Liver (tissue), 9 donors: ENCODE results near the gene ADK. TPM values are rescaled to one million over a fixed set of nuclear protein-coding genes. Genes with fewer than 3 reads are reported as not detected.

Experiments
- DNase-seq: peaks from one replicate; pipeline ENCODE4 v3.0.0-alpha.2; 2017; ENCODE audit warnings: low spot score
- H3K27ac ChIP-seq, 2 donors: one replicate each; pipeline ENCODE4 v1.7.0; 2013; ENCODE audit warnings: inconsistent platforms in 2 of 2, low read length in 2 of 2, control low read depth in 1 of 2, low read depth in 1 of 2, mild to moderate bottlenecking in 1 of 2
- H3K27me3 ChIP-seq, 4 donors: one replicate each; pipeline versions ENCODE4 v1.6.1 to v1.7.0; 2013; ENCODE audit warnings: low read length in 3 of 4, inconsistent platforms in 1 of 4, mild to moderate bottlenecking in 1 of 4, moderate library complexity in 1 of 4; ENCODE audit not compliant: control insufficient read depth in 4 of 4, insufficient read depth in 4 of 4
- H3K36me3 ChIP-seq, 4 donors: one replicate each; pipeline versions ENCODE4 v1.6.1 to v1.7.0; 2013; ENCODE audit warnings: low read length in 3 of 4, mild to moderate bottlenecking in 3 of 4, low read depth in 1 of 4, moderate library complexity in 1 of 4; ENCODE audit not compliant: control insufficient read depth in 4 of 4, insufficient read depth in 3 of 4
- H3K4me1 ChIP-seq, 4 donors: one replicate each; pipeline versions ENCODE4 v1.6.1 to v1.7.0; 2013; ENCODE audit warnings: low read length in 3 of 4, mild to moderate bottlenecking in 3 of 4, moderate library complexity in 1 of 4; ENCODE audit not compliant: control insufficient read depth in 4 of 4, insufficient read depth in 4 of 4
- H3K4me3 ChIP-seq, 3 donors: one replicate each; pipeline versions ENCODE4 v1.6.1 to v1.7.0; 2013; ENCODE audit warnings: low read length in 3 of 3, control low read depth in 1 of 3, low read depth in 1 of 3, mild to moderate bottlenecking in 1 of 3
- H3K9ac ChIP-seq, 2 donors: one replicate each; pipeline ENCODE4 v1.7.0; 2013; ENCODE audit warnings: low read length in 2 of 2, mild to moderate bottlenecking in 2 of 2, moderate library complexity in 2 of 2, control low read depth in 1 of 2, low read depth in 1 of 2
- H3K9me3 ChIP-seq, 4 donors: one replicate each; pipeline versions ENCODE4 v1.6.1 to v1.7.0; 2013; ENCODE audit warnings: low read length in 3 of 4; ENCODE audit not compliant: control insufficient read depth in 4 of 4
- EGR1 ChIP-seq, 2 donors: IDR thresholded peaks; 2 replicates each; pipeline ENCODE4 v1.6.1; 2016 to 2018; ENCODE audit warnings: antibody characterized with exemption in 2 of 2, low read depth in 2 of 2
- FOXA1 ChIP-seq: IDR thresholded peaks from 2 replicates; pipeline ENCODE4 v1.6.1; 2016; ENCODE audit warnings: antibody characterized with exemption
- FOXA2 ChIP-seq: IDR thresholded peaks from 2 replicates; pipeline ENCODE4 v1.6.1; 2016; ENCODE audit warnings: antibody characterized with exemption
- GABPA ChIP-seq, 2 donors: IDR thresholded peaks in 1 of 2; conservative IDR thresholded peaks in 1 of 2; 2 replicates each; pipeline ENCODE4 v1.6.1; 2016; ENCODE audit warnings: antibody characterized with exemption in 2 of 2, mild to moderate bottlenecking in 1 of 2, moderate library complexity in 1 of 2
- HNF4A ChIP-seq, 2 donors: conservative IDR thresholded peaks; 2 replicates each; pipeline ENCODE4 v1.6.1; 2016; ENCODE audit warnings: antibody characterized with exemption in 2 of 2, mild to moderate bottlenecking in 2 of 2
- HNF4G ChIP-seq: IDR thresholded peaks from 2 replicates; pipeline ENCODE4 v1.6.1; 2016; ENCODE audit warnings: antibody characterized with exemption
- JUND ChIP-seq, 2 donors: IDR thresholded peaks; 2 replicates each; pipeline ENCODE4 v1.6.1; 2016; ENCODE audit warnings: antibody characterized with exemption in 2 of 2
- NR2F2 ChIP-seq: IDR thresholded peaks from 2 replicates; pipeline ENCODE4 v1.6.1; 2016; ENCODE audit warnings: antibody characterized with exemption
- RAD21 ChIP-seq, 2 donors: IDR thresholded peaks; 2 replicates each; pipeline ENCODE4 v1.6.1; 2016; ENCODE audit warnings: antibody characterized with exemption in 2 of 2, mild to moderate bottlenecking in 2 of 2
- RXRA ChIP-seq, 2 donors: IDR thresholded peaks; 2 replicates each; pipeline ENCODE4 v1.6.1; 2017 to 2018; ENCODE audit warnings: antibody characterized with exemption in 2 of 2, mild to moderate bottlenecking in 1 of 2
- SP1 ChIP-seq: IDR thresholded peaks from 2 replicates; pipeline ENCODE4 v1.6.1; 2018; ENCODE audit warnings: antibody characterized with exemption, mild to moderate bottlenecking
- TAF1 ChIP-seq: conservative IDR thresholded peaks from 2 replicates; pipeline ENCODE4 v1.6.1; 2016; ENCODE audit warnings: antibody characterized with exemption, mild to moderate bottlenecking
- YY1 ChIP-seq: IDR thresholded peaks from 2 replicates; pipeline ENCODE4 v1.6.1; 2016; ENCODE audit warnings: antibody characterized with exemption, mild to moderate bottlenecking
- WGBS: extraction: QIAGEN DNeasy Blood & Tissue Kit; methylation state at CpG from one replicate; pipeline ENCODE4 v1.1.7; 2013; 5-methylcytosine and 5-hydroxymethylcytosine counted together
- polyA plus RNA-seq, 2 donors: library from polyadenylated mRNA; stranded (reverse) in 1 of 2; unstranded in 1 of 2; fragments of 200-250 nt in 1 of 2; fragments of >200 nt in 1 of 2; fragmentation: Nextera tagmentation in 1 of 2; extraction: Ambion mirVana in 1 of 2; gene quantifications; one replicate each; pipeline versions ENCODE4 v1.2.1 to v1.2.3, GENCODE V29; 2013 to 2015
- total RNA-seq, 2 donors: library from RNA; depleted of rRNA; stranded (reverse); fragments of >200 nt; gene quantifications; one replicate each; pipeline ENCODE4 v1.2.3, GENCODE V29; 2014
- TF ChIP-seq, protein P1 (sequence below): IDR thresholded peaks from 2 replicates; pipeline ENCODE4 v1.6.1; 2016; ENCODE audit warnings: antibody characterized with exemption
- TF ChIP-seq, protein P2 (sequence below): IDR thresholded peaks from 2 replicates; pipeline ENCODE4 v1.6.1; 2016; ENCODE audit warnings: antibody characterized with exemption, mild to moderate bottlenecking
- TF ChIP-seq, protein P3 (sequence below): IDR thresholded peaks from 2 replicates; pipeline ENCODE4 v1.6.1; 2016; ENCODE audit warnings: antibody characterized with exemption
- TF ChIP-seq, protein P4 (sequence below): IDR thresholded peaks from 2 replicates; pipeline ENCODE4 v1.6.1; 2016; ENCODE audit warnings: antibody characterized with exemption
- TF ChIP-seq, protein P5 (sequence below): fragments of 150-350 bp; IDR thresholded peaks from 2 replicates; pipeline ENCODE4 v1.5.1; 2017; ENCODE audit warnings: improper control_type of control experiment, low read depth, low read length; ENCODE audit not compliant: missing input control
- donor health status: healthy.
- donor health status: healthy.
- donor health status: healthy.
- donor health status: healthy.
- donor health status: healthy.

The ADK gene
- total and polyA plus RNA-seq, 4 donors: 18.0 to 110 (median 65.5) TPM

DNA sequence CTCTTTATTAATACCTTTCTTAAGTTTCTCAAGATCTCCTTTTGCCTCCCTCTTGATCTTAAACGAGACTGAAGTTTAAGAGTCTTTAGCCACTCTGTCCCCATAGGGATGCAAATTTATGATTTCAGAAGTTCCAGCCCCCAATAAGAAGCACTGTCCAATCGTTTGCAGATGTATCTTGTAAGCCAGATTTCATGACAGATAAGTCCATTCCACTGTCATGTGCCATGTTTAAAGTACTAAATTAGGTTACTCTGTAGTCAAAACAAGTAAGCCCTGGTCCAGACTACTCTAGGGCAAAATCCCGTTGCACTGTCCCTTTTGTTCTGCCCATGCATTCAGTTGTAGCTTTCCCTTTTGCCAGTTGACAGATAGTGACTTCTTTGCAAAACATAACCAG is 518.2 kb downstream of the ADK start:
- TF ChIP-seq RAD21 (IDR thresholded peaks at IDR 0.05) (no peak), GABPA (IDR thresholded peaks at IDR 0.05 in 1 of 2, conservative IDR thresholded peaks at IDR 0.05 in 1 of 2) (no peak), HNF4A (conservative IDR thresholded peaks at IDR 0.05) (no peak), HNF4G (no peak)
- TF ChIP-seq, protein P1, sequence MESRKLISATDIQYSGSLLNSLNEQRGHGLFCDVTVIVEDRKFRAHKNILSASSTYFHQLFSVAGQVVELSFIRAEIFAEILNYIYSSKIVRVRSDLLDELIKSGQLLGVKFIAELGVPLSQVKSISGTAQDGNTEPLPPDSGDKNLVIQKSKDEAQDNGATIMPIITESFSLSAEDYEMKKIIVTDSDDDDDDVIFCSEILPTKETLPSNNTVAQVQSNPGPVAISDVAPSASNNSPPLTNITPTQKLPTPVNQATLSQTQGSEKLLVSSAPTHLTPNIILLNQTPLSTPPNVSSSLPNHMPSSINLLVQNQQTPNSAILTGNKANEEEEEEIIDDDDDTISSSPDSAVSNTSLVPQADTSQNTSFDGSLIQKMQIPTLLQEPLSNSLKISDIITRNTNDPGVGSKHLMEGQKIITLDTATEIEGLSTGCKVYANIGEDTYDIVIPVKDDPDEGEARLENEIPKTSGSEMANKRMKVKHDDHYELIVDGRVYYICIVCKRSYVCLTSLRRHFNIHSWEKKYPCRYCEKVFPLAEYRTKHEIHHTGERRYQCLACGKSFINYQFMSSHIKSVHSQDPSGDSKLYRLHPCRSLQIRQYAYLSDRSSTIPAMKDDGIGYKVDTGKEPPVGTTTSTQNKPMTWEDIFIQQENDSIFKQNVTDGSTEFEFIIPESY: no peak
- TF ChIP-seq, protein P2, sequence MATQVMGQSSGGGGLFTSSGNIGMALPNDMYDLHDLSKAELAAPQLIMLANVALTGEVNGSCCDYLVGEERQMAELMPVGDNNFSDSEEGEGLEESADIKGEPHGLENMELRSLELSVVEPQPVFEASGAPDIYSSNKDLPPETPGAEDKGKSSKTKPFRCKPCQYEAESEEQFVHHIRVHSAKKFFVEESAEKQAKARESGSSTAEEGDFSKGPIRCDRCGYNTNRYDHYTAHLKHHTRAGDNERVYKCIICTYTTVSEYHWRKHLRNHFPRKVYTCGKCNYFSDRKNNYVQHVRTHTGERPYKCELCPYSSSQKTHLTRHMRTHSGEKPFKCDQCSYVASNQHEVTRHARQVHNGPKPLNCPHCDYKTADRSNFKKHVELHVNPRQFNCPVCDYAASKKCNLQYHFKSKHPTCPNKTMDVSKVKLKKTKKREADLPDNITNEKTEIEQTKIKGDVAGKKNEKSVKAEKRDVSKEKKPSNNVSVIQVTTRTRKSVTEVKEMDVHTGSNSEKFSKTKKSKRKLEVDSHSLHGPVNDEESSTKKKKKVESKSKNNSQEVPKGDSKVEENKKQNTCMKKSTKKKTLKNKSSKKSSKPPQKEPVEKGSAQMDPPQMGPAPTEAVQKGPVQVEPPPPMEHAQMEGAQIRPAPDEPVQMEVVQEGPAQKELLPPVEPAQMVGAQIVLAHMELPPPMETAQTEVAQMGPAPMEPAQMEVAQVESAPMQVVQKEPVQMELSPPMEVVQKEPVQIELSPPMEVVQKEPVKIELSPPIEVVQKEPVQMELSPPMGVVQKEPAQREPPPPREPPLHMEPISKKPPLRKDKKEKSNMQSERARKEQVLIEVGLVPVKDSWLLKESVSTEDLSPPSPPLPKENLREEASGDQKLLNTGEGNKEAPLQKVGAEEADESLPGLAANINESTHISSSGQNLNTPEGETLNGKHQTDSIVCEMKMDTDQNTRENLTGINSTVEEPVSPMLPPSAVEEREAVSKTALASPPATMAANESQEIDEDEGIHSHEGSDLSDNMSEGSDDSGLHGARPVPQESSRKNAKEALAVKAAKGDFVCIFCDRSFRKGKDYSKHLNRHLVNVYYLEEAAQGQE: no peak
- H3K27me3 ChIP-seq: no peaks in the 10 kb centered on the region
- no peaks in the 10 kb centered on the region for H3K9me3 ChIP-seq

DNA sequence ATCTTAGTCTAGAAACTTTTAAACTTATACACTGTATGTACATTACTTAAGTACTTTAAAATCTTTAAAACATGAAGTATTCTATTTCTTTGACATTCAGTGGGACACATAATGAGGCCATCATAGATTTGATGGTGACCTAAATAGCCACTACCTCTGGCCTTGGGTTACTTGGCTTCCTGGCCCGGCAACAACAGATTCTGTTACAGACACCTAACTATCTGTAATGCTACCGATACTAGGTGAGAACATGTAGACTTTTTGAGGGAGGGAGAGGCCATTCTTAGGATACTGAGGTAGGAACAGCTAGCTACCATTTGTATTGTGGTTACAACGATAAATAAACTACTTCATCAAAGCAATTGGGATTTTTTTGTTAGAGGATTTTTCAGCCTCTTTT is 520.7 kb downstream of the ADK start:
- DNase-seq: no peak
- TF ChIP-seq, protein P2: no peak
- no peak for TF ChIP-seq RAD21 (IDR thresholded peaks at IDR 0.05)
- TF ChIP-seq NR2F2: no peak
- no peak for TF ChIP-seq YY1
- TF ChIP-seq HNF4A (conservative IDR thresholded peaks at IDR 0.05): no peak
- no peak for TF ChIP-seq RXRA (IDR thresholded peaks at IDR 0.05)
- no peak for TF ChIP-seq TAF1
- TF ChIP-seq, protein P3, sequence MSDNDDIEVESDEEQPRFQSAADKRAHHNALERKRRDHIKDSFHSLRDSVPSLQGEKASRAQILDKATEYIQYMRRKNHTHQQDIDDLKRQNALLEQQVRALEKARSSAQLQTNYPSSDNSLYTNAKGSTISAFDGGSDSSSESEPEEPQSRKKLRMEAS: no peak
- TF ChIP-seq GABPA (IDR thresholded peaks at IDR 0.05 in 1 of 2, conservative IDR thresholded peaks at IDR 0.05 in 1 of 2): no peak
- TF ChIP-seq, protein P4, sequence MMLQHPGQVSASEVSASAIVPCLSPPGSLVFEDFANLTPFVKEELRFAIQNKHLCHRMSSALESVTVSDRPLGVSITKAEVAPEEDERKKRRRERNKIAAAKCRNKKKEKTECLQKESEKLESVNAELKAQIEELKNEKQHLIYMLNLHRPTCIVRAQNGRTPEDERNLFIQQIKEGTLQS: no peak
- no peak for TF ChIP-seq FOXA1
- TF ChIP-seq JUND (IDR thresholded peaks at IDR 0.05): no peak
- TF ChIP-seq, protein P5, sequence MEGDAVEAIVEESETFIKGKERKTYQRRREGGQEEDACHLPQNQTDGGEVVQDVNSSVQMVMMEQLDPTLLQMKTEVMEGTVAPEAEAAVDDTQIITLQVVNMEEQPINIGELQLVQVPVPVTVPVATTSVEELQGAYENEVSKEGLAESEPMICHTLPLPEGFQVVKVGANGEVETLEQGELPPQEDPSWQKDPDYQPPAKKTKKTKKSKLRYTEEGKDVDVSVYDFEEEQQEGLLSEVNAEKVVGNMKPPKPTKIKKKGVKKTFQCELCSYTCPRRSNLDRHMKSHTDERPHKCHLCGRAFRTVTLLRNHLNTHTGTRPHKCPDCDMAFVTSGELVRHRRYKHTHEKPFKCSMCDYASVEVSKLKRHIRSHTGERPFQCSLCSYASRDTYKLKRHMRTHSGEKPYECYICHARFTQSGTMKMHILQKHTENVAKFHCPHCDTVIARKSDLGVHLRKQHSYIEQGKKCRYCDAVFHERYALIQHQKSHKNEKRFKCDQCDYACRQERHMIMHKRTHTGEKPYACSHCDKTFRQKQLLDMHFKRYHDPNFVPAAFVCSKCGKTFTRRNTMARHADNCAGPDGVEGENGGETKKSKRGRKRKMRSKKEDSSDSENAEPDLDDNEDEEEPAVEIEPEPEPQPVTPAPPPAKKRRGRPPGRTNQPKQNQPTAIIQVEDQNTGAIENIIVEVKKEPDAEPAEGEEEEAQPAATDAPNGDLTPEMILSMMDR: no peak
- no peak for TF ChIP-seq HNF4G
- no peak for TF ChIP-seq SP1
- no peak for TF ChIP-seq EGR1 (IDR thresholded peaks at IDR 0.05; ENCODE audit: low read depth in 2 of 2)
- no peak for TF ChIP-seq FOXA2
- TF ChIP-seq, protein P1: no peak
- 84% methylated on average over 3 of the region's 3 CpGs for WGBS
- H3K9ac ChIP-seq: no peak overlapping the region
- no peaks in the 10 kb centered on the region for H3K27me3 ChIP-seq
- H3K27ac ChIP-seq: no peak overlapping the region
- H3K4me1 ChIP-seq: no peaks in the 10 kb centered on the region
- no peak overlapping the region for H3K4me3 ChIP-seq
- H3K36me3 ChIP-seq: peaks cover 2 to 25% (median 6%) of the 10 kb centered on the region in 4 donors
- no peaks in the 10 kb centered on the region for H3K9me3 ChIP-seq

More for the DNA sequence above, 518.2 kb downstream of the ADK start:
- H3K9ac ChIP-seq: no peak overlapping the region
- H3K4me3 ChIP-seq: no peak overlapping the region
- H3K4me1 ChIP-seq: no peaks in the 10 kb centered on the region
- peaks cover 2 to 21% (median 6%) of the 10 kb centered on the region in 4 donors for H3K36me3 ChIP-seq
- no peak overlapping the region for H3K27ac ChIP-seq
- 87% methylated on average over 3 of the region's 3 CpGs for WGBS
- DNase-seq: no peak
